Left hindlimb (tissue), 1 donor: ENCODE results near the gene DDIT3.
A peak's percentile ranks its signal among the peaks of the same experiment; 100 is the strongest.
"Not testable (repeated sequence)": the region's sequence is repeated elsewhere in the genome, so short reads cannot be mapped to it uniquely, and the experiment has no call there.

ENCODE experiments used
- DNase-seq: peaks from one replicate; pipeline ENCODE4 v3.0.0-alpha.2; 2018

DDIT3 gene, protein sequence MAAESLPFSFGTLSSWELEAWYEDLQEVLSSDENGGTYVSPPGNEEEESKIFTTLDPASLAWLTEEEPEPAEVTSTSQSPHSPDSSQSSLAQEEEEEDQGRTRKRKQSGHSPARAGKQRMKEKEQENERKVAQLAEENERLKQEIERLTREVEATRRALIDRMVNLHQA

DNA sequence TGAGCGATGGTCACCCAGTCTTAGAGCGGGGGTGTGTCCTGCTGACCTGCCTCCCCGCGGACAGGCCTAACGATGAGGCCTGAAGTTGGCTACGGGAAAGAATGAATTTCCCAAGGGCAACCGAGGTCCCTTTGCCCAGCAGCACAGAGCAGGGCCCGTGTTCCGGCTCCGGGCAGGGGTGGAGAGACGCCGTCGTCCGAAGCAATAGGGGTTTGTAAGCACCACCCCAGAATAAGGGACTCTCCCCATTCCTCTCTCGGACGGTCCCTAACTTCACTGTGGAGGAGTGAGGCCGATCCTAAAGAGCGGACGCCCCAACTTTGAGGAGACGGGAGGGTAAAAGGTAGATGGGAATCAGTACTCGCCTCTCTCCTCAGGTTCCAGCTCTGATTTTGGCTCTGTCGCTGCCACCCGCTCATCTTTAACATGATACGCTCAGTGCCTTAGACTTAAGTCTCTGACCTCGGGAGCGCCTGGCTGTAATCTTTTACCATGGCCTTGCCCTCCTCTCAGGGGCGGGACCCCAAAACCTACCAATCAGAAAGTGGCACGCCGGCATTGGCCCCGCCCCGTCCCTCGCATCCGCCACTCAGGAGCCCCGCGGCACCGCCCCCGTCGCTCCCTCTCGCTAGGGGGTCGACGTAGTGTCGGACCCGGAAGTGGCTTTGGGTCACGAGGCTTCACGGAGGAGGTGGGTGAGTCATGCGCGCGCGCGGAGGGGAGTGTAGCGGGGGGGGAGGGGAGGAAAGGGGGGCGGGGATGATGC, at the start of gene DDIT3:
TSS of gene DDIT3 (minus strand) at position 462 of the 766 bp plus-strand sequence. CDS start 3,108 bp downstream, outside the sequence.
- peak; percentile 100 for DNase-seq

DNA sequence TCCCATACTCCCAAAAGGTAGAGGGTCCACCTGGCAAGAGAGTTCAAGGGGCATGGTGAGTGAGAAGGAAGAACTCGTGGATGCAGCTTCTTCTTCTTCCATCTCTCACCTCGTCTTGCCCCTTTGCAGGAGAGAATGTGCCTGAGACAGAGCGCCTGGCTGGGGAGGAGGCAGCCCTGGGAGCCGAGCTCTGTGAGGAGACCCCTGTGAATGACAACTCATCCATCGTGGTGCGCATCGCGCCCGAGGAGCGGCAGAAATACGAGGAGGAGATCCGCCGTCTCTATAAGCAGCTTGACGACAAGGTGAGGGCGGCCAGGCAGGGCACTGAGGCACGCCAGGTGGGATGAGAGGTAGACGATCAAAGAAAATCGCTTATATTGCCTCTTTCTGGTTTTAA, 49.5 kb upstream of the DDIT3 start:
- no peak for DNase-seq

DNA sequence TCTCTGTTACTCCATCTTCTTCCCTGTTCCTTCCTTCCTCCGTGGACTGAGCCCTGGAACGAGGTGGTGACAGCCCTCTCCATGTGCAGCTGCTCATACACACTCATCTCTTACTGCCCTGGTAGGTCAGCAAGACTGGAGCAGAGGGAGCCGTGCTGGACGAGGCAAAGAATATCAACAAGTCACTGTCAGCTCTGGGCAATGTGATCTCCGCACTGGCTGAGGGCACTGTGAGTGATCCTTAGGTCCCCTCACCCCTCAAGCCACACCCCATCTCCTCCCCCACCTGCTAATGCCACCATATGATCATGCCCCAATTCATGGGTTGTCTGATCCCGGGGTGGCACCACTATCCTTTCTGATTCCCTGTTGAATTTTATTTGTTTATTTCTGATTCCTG, 48.5 kb upstream of the DDIT3 start:
- DNase-seq, result no peak

DNA sequence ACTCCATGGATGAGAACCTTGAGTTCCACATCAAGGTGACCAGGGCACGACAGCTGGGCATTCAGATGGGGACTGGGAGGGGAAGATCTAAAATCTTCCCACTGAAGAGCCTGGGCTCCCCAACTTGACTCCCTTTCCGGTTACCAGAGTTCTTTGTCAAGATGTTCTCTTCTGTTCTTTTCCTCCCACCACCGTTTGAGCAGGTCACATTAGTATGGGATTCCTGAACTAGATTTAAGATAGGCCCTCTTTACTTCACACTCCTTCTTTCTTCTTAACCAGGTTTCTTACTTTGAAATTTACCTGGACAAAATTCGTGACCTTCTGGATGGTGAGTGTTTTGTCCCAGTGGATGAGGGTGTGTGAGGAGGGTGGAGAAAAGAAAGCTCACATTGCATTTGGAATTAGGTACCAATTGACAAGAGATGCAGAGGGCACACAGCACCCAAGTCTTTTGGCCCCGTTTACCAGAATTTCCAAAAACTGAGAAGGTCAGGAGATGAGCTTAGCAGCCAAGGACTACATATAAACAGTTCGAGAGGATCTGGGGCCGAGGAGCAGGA, 43.9 kb upstream of the DDIT3 start:
- DNase-seq, result no peak

DNA sequence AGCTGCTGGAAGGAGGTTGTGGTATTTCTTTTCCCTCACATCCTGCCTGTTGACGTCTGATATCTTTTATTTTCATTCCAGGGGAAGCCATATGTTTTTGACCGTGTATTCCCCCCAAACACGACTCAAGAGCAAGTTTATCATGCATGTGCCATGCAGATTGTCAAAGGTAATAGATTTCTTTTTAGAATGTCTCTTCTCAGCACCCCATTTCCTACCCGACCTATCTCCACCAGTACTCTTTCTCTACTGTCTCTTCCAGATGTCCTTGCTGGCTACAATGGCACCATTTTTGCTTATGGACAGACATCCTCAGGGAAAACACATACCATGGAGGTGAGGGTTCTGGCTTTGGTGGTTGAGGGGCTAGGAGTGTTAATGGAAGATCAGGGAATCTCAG, 43.0 kb upstream of the DDIT3 start:
- no peak for DNase-seq

DNA sequence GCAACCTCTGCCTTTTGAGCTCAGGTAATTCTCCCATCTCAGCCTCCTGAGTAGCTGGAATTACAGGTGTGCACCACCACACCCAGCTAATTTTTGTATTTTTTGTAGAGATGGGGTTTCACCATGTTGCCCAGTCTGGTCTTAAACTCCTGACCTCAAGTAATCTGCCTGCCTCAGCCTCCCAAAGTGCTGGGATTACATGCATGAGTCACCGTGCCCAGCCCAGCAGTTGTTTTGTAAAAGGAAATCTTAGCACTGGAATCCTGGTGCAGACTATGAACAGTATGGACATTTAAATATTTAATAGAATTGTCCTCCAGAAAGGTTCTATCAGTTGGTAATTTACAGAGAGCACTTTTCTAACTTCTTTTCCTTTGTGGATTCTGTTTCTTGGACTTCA, 40.8 kb upstream of the DDIT3 start:
- DNase-seq, result not testable (repeated sequence)

DNA sequence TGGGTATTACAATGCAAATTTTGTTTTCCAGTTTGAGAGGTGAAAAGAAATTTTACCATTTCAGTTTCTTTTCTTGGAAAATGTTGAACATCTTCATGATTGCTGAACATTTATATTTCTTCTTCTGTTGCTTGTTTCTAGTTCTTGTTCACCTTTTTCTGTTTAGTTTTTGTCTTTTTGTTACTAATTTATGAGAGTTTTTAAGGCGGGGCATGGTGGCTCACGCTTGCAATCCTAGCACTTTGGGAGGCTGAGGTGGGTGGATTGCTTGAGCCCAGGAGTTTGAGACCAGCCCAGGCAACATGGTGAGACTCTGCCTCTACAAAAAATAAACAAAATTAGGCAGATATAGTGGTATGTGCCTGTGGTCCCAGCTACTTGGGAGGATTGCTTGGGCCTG, 40.2 kb upstream of the DDIT3 start:
- DNase-seq, result no peak

DNA sequence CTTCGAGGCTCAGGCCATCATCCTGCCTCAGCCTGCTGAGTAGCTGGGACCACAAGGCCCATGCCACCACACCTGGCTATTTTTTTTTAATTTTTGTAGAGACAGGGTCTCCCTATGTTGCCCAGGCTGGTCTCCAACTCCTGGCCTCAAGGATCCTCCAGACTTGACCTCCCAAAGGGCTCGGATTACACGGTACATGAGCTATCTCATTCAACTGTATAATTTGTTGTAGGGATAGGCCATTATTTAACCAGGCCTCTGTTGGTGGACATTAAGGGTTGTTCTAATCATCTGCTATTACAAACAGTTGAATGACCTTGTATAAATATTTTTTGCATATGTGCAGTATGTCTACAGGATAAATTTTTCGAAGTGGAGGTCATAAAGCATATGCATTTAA, 38.5 kb upstream of the DDIT3 start:
- no peak for DNase-seq

DNA sequence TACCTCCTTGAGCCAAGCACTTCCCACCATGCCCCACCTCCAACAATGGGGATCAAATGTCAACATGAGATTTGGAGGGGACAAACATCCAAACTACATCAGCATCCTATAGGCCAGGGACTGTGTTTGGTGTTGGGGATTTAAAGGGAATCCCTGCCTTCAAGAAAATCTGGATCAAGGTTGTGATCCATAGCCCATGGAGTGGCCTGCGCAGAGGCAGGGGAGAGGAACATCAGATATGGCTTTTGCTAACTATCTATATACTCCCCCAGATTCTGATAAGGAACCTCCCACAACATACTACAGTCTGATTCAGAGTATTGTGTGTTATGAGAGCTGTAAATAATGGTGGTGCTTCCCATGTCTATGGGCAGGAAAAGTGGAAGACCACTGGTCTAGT, 34.6 kb upstream of the DDIT3 start:
- no peak for DNase-seq

DNA sequence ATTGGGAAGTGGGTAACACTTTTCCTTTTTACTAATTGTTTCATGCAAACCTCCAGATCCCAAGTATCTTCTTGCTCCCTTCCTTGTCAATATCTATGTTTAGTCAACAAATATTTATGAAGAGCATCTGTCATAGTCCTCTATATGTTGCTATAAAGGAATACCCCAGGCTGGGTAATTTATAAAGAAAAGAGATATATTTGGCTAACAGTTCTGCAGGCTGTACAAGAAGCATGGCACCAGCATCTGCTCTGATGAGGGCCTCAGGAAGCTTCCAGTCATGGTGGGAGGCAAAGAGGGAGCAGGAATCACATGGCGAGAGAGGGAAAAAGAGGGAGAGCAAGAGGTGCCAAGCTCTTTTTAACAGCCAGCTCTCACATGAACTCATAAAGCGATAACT, 34.1 kb upstream of the DDIT3 start:
- DNase-seq, result no peak

DNA sequence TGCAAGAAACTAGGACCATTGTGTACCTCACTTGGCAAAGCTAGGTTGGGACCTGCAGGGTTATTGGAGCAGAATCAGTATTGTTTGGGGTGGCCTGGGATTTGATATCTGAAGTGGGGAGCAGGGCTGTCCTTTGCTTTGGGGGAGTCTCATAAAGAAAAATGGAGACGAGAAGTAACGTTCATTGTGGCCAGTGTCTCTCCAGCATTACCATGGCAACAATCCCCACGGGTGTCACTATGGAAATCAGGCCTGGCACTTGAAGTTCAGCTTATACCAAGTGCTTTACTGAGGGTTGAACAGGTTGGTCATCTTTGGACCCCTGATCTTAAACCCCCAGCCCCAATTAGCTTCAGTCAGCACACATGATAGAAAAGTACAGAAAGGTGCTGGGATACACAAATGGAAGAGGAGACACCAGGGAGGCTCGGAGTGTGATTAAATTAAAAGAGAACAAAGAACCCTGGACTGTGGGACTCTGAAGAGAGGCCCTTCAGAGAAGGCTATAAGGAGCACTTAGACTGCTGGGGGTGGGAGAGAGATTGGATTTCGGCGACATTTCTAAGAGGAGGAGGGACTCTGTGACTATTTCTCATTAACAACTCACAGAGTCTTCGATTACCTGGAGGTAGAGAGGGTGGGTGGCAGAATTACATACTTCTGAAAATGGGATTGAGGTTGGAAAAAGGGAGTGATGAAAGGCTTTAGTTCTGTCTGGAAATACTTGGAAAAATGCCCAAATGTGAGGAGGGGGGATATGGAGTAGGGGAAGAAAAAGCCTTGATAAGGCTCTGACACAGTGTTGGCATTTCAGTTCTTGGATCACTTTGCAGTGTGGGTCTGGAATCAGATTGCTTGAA, 33.3 kb upstream of the DDIT3 start:
- no peak for DNase-seq

DNA sequence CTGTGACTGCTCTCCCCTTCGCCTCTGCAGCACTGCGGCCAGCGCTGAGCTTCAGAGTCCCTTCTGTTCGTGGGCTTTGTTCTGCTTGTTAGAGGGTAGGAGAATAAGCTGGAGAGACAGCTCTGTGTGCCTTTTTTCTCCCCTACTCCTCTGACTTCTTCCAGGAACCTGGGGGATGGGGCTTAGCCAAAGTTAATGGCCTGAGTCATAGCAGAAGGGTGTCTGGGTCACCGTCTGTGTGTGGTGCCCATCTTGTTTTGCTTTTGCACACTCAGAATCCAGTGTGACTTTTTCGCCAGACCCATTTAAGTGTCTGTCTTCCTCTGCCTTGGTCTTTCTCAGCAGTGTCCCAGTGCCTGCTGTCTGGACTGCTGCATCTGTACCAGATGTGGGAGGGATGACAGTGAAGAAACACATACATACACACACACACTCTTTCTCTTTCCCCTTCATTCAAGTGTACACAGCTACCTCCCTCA, 32.6 kb upstream of the DDIT3 start:
- no peak for DNase-seq

DNA sequence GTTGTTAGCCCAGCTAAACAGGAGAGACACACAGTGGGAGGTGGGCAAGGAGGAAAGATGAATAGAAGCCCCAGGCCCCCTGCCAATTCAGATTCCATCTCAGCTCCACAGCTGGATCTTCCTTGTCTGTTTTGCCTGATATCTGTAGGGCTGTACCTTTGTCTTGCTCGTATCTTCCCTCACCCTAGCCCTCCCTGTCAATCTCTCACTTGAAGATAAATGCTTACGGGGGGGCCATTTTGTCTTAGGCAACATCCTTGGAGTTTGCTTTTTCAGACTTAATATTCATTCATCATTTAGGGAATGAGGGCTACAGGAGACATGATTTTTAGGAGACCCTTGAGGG, 32.0 kb upstream of the DDIT3 start:
- DNase-seq, result no peak

DNA sequence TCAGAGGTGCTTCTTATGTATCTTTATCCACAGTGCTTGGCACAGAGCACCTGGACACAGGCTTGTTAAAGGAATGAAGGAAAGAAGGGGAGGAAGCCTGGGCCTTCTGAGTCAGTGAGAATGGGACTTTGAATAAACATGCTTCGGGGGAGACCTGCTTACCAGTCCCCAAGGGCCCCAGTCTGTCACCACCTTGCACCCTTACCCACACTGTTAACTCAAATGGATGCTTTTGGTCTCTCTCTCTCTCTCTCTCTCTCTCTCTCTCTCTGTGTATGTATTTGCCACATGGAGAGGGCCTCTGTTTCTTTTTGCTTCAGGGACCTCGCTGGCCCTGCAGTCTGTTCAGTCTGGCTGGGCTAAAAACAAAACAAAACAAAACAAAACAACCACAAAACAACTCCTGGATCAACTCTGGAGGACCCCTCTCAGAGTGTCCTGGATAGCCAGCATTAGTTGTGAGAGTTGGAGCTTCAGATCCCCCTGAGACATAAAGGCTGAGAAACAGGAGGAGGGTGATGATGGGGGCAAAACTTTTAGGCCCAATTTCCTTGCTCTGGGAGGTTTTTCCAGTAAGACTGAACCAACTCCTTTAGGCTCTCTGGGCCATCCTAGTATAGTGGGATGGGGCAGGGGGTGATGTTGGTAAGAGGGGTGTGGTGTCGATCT, 31.5 kb upstream of the DDIT3 start:
- DNase-seq, result no peak

DNA sequence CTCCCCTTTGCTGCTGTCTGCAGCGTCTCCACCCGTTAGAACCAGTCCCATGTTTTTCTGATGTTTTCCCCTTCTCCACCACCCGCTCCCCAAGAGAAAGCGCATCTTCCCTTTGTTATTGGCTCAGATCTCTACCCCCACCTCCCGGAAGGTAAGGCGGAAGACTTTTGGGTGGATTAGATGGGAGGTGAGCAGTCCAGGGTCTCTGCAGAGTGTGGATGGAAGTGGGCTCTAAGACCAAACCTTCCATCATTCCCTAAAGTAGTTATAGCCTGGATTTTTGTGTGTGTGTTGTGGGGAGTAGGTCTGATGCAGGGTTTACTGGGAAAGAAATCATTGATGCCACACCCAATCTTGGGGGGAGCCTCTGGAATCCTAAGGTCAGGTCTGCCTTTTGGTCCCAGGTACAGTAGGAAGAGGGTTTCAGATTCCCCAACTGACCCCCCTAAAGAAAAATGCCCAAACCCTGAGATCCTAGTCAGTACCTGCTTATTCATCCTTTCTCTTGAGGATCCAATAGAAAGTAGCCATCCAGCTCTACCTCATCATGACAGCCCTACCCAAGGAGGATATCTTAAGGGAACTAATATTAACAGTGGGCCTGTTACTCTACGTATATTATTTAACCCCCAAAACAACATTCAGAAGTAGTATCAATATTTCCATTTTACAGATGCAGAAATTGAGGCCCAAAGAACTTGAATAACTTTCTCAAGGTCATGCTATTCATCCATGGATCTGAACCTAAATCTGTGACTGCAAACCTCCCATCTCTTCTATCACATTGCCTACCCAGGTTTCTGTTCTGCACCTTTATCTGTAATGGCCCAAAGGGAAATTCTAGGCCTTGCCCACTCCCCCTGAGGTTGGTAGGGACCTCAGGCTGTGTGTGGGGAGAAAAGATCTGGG, 30.6 kb upstream of the DDIT3 start:
- no peak for DNase-seq

DNA sequence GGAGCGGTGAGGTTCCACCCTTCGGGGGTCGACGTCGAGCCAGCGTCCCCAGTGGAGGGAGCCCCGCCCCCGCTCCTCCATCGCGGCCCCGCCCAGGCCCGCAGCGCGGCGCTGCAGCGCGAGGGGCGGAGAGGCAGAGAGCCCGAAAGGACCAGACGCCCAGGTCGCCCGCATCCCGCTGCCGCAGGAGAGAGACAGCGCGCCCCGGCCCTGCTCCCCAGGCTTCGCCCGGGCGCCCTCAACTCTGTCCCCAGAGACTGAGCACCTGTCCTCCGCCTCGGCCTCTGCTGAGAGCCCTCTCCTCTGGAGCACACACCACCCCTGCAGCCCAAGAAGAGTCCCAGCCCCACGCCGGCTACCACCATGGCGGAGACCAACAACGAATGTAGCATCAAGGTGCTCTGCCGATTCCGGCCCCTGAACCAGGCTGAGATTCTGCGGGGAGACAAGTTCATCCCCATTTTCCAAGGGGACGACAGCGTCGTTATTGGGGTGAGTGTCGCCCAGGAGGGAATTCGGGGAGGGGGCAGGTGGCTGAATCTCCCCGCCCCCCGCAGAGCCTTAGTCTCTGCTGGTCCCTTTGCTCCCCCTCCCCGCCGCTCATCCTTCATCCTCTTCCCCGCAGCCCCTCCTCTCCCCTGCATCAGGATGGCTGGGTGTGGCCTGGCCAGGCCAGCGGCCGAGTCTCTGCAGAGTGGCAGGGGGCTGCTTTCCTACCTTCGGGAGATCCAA, 29.8 kb upstream of the DDIT3 start, which contains the start of gene KIF5A:
TSS of gene KIF5A (plus strand) at position 136 of the 732 bp plus-strand sequence. CDS start at position 364, 228 bp downstream.
- no peak for DNase-seq

DNA sequence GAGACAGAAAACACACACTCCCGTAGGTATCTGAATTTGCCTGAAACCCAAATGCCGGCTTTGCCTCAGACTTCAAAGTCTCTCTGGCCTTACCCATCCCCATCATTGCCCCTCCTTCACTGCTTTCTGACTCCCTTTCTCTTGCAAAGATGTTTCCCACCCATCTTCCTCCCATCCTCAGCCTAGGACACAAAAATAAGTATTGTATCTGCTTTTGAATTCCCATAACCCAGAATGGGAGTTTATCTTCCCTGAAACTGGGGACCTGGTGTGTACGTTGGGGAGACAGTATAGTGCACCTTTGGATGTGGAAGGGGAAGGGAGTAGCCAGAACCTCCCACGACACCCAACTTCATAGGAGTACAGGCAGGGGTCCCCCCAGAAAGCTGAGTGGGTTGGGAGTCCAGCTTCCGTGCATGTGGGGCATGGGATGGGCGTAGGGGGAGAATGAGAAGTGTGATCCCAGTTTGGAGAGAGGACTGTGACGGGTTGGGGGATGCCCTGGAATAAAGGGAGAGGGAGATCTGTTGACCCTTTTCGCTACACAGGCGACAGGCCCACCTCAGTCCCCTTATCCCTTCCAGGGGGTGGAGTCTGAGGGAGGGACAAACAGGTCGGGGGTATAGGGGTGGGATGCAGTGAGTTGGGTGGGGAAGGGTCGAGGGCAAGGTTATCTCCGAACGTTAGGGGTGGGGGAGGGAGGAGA, 29.0 kb upstream of the DDIT3 start:
- DNase-seq, result no peak

DNA sequence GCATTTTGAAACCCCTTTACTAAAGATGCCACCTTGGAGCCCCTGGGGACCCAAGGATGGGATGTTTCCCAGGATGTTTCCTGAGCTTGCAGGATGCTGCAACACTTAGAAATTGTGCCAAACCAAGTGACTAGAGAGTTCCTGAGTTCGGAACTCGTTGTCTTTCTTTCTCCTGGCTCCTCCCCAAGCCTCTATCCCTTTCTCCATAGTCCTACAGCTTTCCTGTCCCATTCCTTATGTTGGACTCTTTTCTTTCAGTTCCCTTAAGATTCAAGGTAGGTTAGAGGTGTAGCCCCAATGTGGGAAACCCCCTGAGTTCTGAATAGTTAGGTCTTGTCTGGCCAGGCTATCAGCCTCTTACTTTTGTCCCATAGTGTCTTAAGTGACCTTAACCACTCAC, 28.2 kb upstream of the DDIT3 start:
- DNase-seq, result no peak

DNA sequence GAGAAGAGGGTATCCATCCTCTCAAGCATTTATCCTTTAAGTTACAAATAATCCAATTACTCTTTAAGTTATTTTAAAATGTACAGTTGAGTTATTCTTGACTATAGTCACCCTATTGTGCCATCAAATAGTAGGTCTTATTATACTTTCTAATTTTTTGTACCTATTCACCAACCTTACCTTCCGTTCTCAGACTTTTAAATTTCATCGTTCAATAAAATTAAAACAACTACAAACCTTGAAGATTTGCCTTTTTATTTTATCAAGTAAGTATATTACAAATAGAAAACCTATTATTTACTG, 27.6 kb upstream of the DDIT3 start:
- no peak for DNase-seq

DNA sequence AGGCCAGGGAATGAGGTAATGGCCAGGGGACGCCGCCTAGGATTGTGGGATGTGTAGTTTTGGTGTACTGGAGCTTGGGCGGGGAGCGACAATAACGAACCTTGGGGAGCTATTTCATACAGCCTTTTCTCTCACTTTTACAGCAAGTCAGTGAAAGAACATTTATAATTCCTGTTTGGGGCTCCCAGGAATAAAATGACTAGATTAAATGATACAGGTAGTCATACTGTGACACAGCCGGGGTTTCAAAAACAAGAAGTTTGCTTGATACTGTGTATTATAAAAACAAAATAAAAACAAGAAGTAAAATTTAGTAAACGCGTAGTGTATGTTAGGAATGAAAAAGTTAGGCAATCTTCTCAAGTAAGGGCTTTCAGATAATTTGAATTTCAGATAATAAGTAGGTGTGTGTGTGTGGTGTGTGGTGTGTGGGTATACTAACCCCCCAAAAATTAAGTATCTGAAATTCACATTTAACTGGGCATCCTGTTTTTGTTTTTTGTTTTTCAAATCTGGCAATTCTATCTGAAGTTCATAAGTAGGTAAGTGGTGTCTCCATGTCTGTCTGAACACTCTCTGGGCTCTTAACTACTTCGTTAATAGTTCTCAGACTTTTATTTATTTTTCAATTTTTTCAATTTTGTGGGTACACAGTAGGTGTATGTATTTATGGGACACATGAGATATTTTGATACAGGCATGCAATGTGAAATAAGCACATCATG, 27.1 kb upstream of the DDIT3 start:
- DNase-seq, result no peak
